MM.1S (cell line): Measurements from ENCODE around the gene HOXB3.

Experiments used
- DNase-seq: peaks from one replicate; pipeline ENCODE4 v3.0.0-alpha.2; 2015
- H2AFZ ChIP-seq: fragments of 300-600 bp; sonication (generic); 2 replicates; pipeline ENCODE4 v1.6.0; 2016; ENCODE audit warnings: antibody characterized with exemption, low read length
- H3F3A ChIP-seq: fragments of 300-600 bp; sonication (generic); 2 replicates; pipeline ENCODE4 v1.6.1; 2016; ENCODE audit warnings: mild to moderate bottlenecking, antibody characterized with exemption, low read length, moderate library complexity, mixed read lengths; ENCODE audit not compliant: insufficient read depth
- H3K27ac ChIP-seq: fragments of 300-600 bp; sonication (generic); 2 replicates; pipeline ENCODE4 v1.5.1; 2016; ENCODE audit warnings: mild to moderate bottlenecking, low read length
- H3K27me3 ChIP-seq: fragments of 300-600 bp; sonication (generic); replicated peaks from 2 replicates; pipeline ENCODE4 v1.6.0; 2016; ENCODE audit warnings: low read length; ENCODE audit not compliant: insufficient read depth
- H3K36me3 ChIP-seq: fragments of 300-600 bp; sonication (generic); replicated peaks from 2 replicates; pipeline ENCODE4 v1.6.1; 2016; ENCODE audit warnings: mild to moderate bottlenecking, low read length, mixed read lengths; ENCODE audit not compliant: insufficient read depth
- H3K4me1 ChIP-seq: fragments of 300-600 bp; sonication (generic); 2 replicates; pipeline ENCODE4 v1.6.1; 2016; ENCODE audit warnings: low read length, mixed read lengths
- H3K4me2 ChIP-seq: fragments of 300-600 bp; sonication (generic); 2 replicates; pipeline ENCODE4 v1.6.0; 2016; ENCODE audit warnings: low read depth, low read length
- H3K4me3 ChIP-seq: fragments of 300-600 bp; sonication (generic); 2 replicates; pipeline ENCODE4 v1.5.1; 2016; ENCODE audit warnings: low read length, mixed read lengths
- H3K79me2 ChIP-seq: fragments of 300-600 bp; sonication (generic); 2 replicates; pipeline ENCODE4 v1.6.1; 2016; ENCODE audit warnings: mixed run types, low read length, mixed read lengths
- H3K9ac ChIP-seq: fragments of 300-600 bp; sonication (generic); 2 replicates; pipeline ENCODE4 v1.6.1; 2016; ENCODE audit warnings: low read length, mixed read lengths
- H3K9me2 ChIP-seq: fragments of 300-600 bp; sonication (generic); replicated peaks from 2 replicates; pipeline ENCODE4 v1.6.1; 2016; ENCODE audit warnings: mild to moderate bottlenecking, low read length, mixed read lengths; ENCODE audit not compliant: insufficient read depth
- H3K9me3 ChIP-seq: fragments of 300-600 bp; sonication (generic); replicated peaks from 2 replicates; pipeline ENCODE4 v1.6.1; 2016; ENCODE audit warnings: mild to moderate bottlenecking, low read length, mixed read lengths; ENCODE audit not compliant: insufficient read depth
- H4K20me1 ChIP-seq: fragments of 300-600 bp; sonication (generic); 2 replicates; pipeline ENCODE4 v1.6.1; 2016; ENCODE audit warnings: mild to moderate bottlenecking, low read length, moderate library complexity, mixed read lengths; ENCODE audit not compliant: insufficient read depth
- EZH2 ChIP-seq: fragments of 300-600 bp; sonication (generic); optimal IDR thresholded peaks from 2 replicates; pipeline ENCODE3; 2017; ENCODE audit warnings: low read depth, mild to moderate bottlenecking, antibody characterized with exemption, low read length, mixed read lengths
- EZH2phosphoT487 ChIP-seq: fragments of 300-600 bp; sonication (generic); IDR thresholded peaks from 2 replicates; pipeline ENCODE4 v1.6.1; 2018; ENCODE audit warnings: antibody characterized with exemption, low read length
- TF ChIP-seq, protein P1 (sequence below): fragments of 300-600 bp; sonication (generic); IDR thresholded peaks from 2 replicates; pipeline ENCODE4 v1.5.1; 2016; ENCODE audit warnings: antibody characterized with exemption, low read length, mixed read lengths

Gene HOXB3

DNA sequence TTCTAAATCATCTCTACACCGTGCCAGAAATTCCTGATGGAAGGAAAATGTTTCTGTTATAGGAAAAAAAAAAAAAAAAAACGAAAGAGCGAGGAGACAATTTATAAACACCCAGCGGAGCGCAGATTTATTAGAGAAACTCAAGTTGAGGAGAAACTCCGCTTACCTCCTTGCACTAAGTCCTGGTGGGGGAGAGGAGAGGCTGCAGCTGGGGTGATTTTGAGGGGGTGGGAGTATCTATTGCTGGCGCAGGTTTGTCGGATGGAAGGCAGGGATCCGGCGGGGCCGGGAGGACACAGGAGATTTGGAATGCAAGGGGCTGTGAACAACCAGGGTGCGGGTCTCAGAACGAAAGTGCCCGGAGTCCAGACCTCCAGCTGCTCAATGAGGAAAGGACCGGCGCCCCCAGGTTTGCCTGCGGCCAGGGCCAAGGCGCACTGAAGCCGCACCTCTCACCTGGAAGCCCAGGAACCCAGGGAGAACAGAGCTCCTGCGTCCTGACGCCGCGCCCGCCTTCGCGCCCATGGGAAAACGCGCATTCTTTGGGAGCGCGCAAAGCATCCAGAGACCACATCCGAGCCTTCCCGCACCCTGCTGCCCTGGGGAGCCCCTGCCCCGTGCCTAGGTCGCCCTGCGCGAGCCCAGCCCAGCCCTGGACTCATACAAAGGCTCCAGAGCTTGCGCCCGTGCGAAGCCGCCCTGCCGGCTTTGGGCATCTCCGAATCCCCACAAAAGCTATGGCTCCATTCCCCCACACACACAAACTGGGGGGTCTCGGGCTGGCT lies 27.6 kb upstream of the HOXB3 start:
- H3K9me2 ChIP-seq, result no peaks in the 10 kb centered on the region
- no peaks in the 10 kb centered on the region for H4K20me1 ChIP-seq
- no peaks in the 10 kb centered on the region for H3K4me1 ChIP-seq
- no peak overlapping the region for H3K4me3 ChIP-seq
- no peak overlapping the region for H3K9ac ChIP-seq
- H3K36me3 ChIP-seq, result no peaks in the 10 kb centered on the region
- peak overlapping the region; percentile 48; the same call in 1 of the 2 replicates for H3K4me2 ChIP-seq
- H2AFZ ChIP-seq, result no peak overlapping the region
- DNase-seq, result no peak
- H3K27me3 ChIP-seq, result peaks cover 89% of the 10 kb centered on the region
- no peaks in the 10 kb centered on the region for H3K9me3 ChIP-seq
- peaks cover under 1% of the 10 kb centered on the region; the same call in 1 of the 2 replicates for H3F3A ChIP-seq
- TF ChIP-seq, protein P1, sequence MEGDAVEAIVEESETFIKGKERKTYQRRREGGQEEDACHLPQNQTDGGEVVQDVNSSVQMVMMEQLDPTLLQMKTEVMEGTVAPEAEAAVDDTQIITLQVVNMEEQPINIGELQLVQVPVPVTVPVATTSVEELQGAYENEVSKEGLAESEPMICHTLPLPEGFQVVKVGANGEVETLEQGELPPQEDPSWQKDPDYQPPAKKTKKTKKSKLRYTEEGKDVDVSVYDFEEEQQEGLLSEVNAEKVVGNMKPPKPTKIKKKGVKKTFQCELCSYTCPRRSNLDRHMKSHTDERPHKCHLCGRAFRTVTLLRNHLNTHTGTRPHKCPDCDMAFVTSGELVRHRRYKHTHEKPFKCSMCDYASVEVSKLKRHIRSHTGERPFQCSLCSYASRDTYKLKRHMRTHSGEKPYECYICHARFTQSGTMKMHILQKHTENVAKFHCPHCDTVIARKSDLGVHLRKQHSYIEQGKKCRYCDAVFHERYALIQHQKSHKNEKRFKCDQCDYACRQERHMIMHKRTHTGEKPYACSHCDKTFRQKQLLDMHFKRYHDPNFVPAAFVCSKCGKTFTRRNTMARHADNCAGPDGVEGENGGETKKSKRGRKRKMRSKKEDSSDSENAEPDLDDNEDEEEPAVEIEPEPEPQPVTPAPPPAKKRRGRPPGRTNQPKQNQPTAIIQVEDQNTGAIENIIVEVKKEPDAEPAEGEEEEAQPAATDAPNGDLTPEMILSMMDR, result no peak
- no peak for TF ChIP-seq EZH2phosphoT487
- TF ChIP-seq EZH2, result no peak
- H3K27ac ChIP-seq, result no peak overlapping the region
- no peaks in the 10 kb centered on the region for H3K79me2 ChIP-seq

DNA sequence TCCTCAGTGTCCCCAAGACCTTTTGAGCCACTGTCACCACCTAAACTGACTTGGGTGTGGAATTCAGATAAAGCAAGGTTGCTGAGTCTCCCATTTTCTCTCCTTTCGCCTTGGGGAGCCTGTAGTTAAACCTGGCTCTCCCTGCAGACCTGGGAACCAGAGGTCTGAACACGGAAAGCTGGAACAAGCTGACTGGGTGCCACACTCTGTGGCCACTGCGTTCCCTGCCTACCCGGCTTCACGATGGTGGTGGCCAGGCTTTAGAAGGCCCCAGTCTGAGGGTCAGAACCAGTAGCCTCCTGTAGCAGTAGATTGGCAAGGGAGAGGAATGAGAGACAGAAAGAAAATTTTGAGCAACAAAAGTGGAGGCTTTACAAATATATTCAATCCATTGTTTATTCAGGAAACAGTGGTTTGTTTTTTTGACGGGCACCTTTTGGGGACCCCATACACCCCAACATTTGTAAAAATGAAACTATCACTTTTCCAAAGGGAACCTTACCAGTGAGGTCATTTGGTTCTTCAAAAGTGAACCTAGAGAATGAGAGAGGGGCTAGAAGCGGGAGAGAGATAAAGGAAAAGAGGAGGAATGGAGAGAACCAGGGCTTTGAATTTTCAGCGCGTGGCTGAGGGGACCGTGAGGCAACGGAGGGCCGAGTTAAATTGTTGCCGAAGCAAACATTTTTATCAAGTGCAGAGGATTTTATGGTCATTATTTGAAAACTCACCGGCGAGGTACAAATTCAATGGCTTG lies 26.9 kb upstream of the HOXB3 start:
- H4K20me1 ChIP-seq, result no peaks in the 10 kb centered on the region
- DNase-seq, result no peak
- H3K27ac ChIP-seq, result no peak overlapping the region
- no peak overlapping the region for H3K9ac ChIP-seq
- no peak overlapping the region for H2AFZ ChIP-seq
- H3K36me3 ChIP-seq, result no peaks in the 10 kb centered on the region
- H3K9me3 ChIP-seq, result no peaks in the 10 kb centered on the region
- H3F3A ChIP-seq, result peaks cover 4% of the 10 kb centered on the region
- H3K9me2 ChIP-seq, result no peaks in the 10 kb centered on the region
- TF ChIP-seq, protein P1, result no peak
- no peak for TF ChIP-seq EZH2
- TF ChIP-seq EZH2phosphoT487, result no peak
- no peaks in the 10 kb centered on the region for H3K79me2 ChIP-seq
- peak overlapping the region; percentile 24; the same call in 1 of the 2 replicates for H3K4me2 ChIP-seq
- peaks cover 82% of the 10 kb centered on the region for H3K27me3 ChIP-seq
- no peak overlapping the region for H3K4me3 ChIP-seq
- no peaks in the 10 kb centered on the region for H3K4me1 ChIP-seq

DNA sequence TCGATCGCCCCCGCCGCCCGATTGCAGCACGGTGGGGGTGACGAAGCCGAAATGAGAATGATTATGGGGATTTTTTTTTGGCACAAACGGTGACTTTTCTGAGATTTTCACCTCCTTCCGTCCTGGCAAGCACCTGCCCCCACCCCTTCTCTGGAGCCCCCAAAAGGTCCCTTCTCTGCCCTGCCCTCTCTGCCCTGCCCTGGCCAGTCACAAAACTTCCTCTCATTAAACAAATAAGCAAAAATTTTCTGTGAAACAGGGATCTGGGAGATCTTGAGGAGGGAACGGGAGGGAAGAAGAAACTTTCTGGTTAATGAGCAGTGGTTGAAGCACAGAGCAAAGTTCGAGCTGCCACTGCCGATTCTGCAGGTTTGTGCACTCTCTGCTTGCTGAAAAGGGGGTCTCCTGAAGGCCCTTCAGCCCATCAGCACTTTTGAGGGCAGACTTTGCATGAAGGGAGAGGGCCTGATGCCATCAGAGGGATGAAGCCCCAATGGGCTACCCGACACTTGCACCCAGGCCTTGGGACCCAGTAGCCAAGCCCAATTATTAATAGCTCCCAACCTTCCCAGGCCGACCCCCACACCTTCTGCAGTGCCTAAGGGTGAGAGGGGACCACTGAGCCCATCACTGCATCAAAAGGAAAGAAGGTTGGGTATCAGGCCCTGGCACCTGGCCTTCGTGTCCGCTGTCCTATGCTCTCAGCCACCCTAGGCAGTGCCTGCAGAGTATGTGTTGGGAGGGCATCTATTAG lies 26.1 kb upstream of the HOXB3 start:
- TF ChIP-seq, protein P1, result no peak
- TF ChIP-seq EZH2 (no peak), EZH2phosphoT487 (no peak)
- Histone ChIP-seq H3K4me3 (no peak overlapping the region), H3K79me2 (no peaks in the 10 kb centered on the region), H2AFZ (no peak overlapping the region), H4K20me1 (no peaks in the 10 kb centered on the region), H3K9me3 (no peaks in the 10 kb centered on the region), H3K36me3 (no peaks in the 10 kb centered on the region), H3K9ac (no peak overlapping the region), H3K27me3 (peaks cover 74% of the 10 kb centered on the region), H3K4me2 (no peak overlapping the region), H3K27ac (no peak overlapping the region), H3K4me1 (no peaks in the 10 kb centered on the region), H3K9me2 (no peaks in the 10 kb centered on the region), H3F3A (peaks cover 4% of the 10 kb centered on the region)
- DNase-seq, result no peak
